MM.1S (cell line): ENCODE data around the gene RAB20.

ENCODE experiments used
- DNase-seq: peaks from one replicate; pipeline ENCODE4 v3.0.0-alpha.2; 2015
- H2AFZ ChIP-seq: fragments of 300-600 bp; sonication (generic); 2 replicates; pipeline ENCODE4 v1.6.0; 2016; ENCODE audit warnings: antibody characterized with exemption, low read length
- H3F3A ChIP-seq: fragments of 300-600 bp; sonication (generic); 2 replicates; pipeline ENCODE4 v1.6.1; 2016; ENCODE audit warnings: mild to moderate bottlenecking, antibody characterized with exemption, low read length, moderate library complexity, mixed read lengths; ENCODE audit not compliant: insufficient read depth
- H3K27ac ChIP-seq: fragments of 300-600 bp; sonication (generic); 2 replicates; pipeline ENCODE4 v1.5.1; 2016; ENCODE audit warnings: mild to moderate bottlenecking, low read length
- H3K27me3 ChIP-seq: fragments of 300-600 bp; sonication (generic); replicated peaks from 2 replicates; pipeline ENCODE4 v1.6.0; 2016; ENCODE audit warnings: low read length; ENCODE audit not compliant: insufficient read depth
- H3K36me3 ChIP-seq: fragments of 300-600 bp; sonication (generic); replicated peaks from 2 replicates; pipeline ENCODE4 v1.6.1; 2016; ENCODE audit warnings: mild to moderate bottlenecking, low read length, mixed read lengths; ENCODE audit not compliant: insufficient read depth
- H3K4me1 ChIP-seq: fragments of 300-600 bp; sonication (generic); 2 replicates; pipeline ENCODE4 v1.6.1; 2016; ENCODE audit warnings: low read length, mixed read lengths
- H3K4me2 ChIP-seq: fragments of 300-600 bp; sonication (generic); 2 replicates; pipeline ENCODE4 v1.6.0; 2016; ENCODE audit warnings: low read depth, low read length
- H3K4me3 ChIP-seq: fragments of 300-600 bp; sonication (generic); 2 replicates; pipeline ENCODE4 v1.5.1; 2016; ENCODE audit warnings: low read length, mixed read lengths
- H3K79me2 ChIP-seq: fragments of 300-600 bp; sonication (generic); 2 replicates; pipeline ENCODE4 v1.6.1; 2016; ENCODE audit warnings: mixed run types, low read length, mixed read lengths
- H3K9ac ChIP-seq: fragments of 300-600 bp; sonication (generic); 2 replicates; pipeline ENCODE4 v1.6.1; 2016; ENCODE audit warnings: low read length, mixed read lengths
- H3K9me2 ChIP-seq: fragments of 300-600 bp; sonication (generic); replicated peaks from 2 replicates; pipeline ENCODE4 v1.6.1; 2016; ENCODE audit warnings: mild to moderate bottlenecking, low read length, mixed read lengths; ENCODE audit not compliant: insufficient read depth
- H3K9me3 ChIP-seq: fragments of 300-600 bp; sonication (generic); replicated peaks from 2 replicates; pipeline ENCODE4 v1.6.1; 2016; ENCODE audit warnings: mild to moderate bottlenecking, low read length, mixed read lengths; ENCODE audit not compliant: insufficient read depth
- H4K20me1 ChIP-seq: fragments of 300-600 bp; sonication (generic); 2 replicates; pipeline ENCODE4 v1.6.1; 2016; ENCODE audit warnings: mild to moderate bottlenecking, low read length, moderate library complexity, mixed read lengths; ENCODE audit not compliant: insufficient read depth
- EZH2 ChIP-seq: fragments of 300-600 bp; sonication (generic); optimal IDR thresholded peaks from 2 replicates; pipeline ENCODE3; 2017; ENCODE audit warnings: low read depth, mild to moderate bottlenecking, antibody characterized with exemption, low read length, mixed read lengths
- EZH2phosphoT487 ChIP-seq: fragments of 300-600 bp; sonication (generic); IDR thresholded peaks from 2 replicates; pipeline ENCODE4 v1.6.1; 2018; ENCODE audit warnings: antibody characterized with exemption, low read length
- TF ChIP-seq, protein P1 (sequence below): fragments of 300-600 bp; sonication (generic); IDR thresholded peaks from 2 replicates; pipeline ENCODE4 v1.5.1; 2016; ENCODE audit warnings: antibody characterized with exemption, low read length, mixed read lengths

The RAB20 gene

DNA sequence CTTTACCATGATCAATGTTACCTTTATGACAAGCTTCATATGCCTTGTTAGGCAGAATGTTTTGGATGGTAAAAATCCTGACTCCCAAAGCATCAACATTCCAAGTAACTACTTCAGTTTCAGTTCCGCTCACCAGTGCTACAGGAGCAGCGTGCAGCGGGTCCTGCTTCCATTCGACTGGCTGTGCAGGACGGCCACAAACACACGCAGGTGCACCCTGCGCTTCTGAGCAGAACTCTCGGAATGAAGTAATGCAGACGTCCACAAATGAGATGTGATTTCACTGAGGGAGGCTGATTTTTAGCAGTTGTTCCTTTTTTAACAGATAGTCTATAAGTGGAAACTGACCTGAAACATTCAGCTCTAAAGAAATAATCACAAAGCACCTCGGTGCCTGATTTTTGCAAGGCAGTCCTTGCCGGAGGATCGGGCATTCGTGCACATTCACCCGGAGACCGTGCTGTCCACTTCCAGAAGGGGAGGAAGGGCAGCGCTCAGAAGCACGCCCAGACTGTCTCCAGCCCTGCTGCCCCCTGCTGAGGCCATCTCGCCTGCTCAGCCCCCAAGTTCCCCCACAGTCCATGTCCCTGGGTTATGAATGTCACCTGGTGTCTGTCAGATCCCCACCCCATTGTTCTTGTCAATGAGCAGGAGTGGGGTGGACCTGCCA, 85.8 kb downstream of the RAB20 start:
- Histone ChIP-seq H2AFZ (no peak overlapping the region), H3K9me2 (no peaks in the 10 kb centered on the region), H3K27me3 (no peaks in the 10 kb centered on the region), H4K20me1 (no peaks in the 10 kb centered on the region), H3K27ac (no peak overlapping the region), H3K79me2 (no peaks in the 10 kb centered on the region), H3K4me2 (no peak overlapping the region), H3K4me1 (no peaks in the 10 kb centered on the region; the same call in 1 of the 2 replicates), H3K9me3 (no peaks in the 10 kb centered on the region), H3F3A (no peaks in the 10 kb centered on the region), H3K4me3 (no peak overlapping the region), H3K36me3 (no peaks in the 10 kb centered on the region), H3K9ac (no peak overlapping the region)
- no peak for DNase-seq
- TF ChIP-seq EZH2phosphoT487: no peak
- TF ChIP-seq, protein P1, sequence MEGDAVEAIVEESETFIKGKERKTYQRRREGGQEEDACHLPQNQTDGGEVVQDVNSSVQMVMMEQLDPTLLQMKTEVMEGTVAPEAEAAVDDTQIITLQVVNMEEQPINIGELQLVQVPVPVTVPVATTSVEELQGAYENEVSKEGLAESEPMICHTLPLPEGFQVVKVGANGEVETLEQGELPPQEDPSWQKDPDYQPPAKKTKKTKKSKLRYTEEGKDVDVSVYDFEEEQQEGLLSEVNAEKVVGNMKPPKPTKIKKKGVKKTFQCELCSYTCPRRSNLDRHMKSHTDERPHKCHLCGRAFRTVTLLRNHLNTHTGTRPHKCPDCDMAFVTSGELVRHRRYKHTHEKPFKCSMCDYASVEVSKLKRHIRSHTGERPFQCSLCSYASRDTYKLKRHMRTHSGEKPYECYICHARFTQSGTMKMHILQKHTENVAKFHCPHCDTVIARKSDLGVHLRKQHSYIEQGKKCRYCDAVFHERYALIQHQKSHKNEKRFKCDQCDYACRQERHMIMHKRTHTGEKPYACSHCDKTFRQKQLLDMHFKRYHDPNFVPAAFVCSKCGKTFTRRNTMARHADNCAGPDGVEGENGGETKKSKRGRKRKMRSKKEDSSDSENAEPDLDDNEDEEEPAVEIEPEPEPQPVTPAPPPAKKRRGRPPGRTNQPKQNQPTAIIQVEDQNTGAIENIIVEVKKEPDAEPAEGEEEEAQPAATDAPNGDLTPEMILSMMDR: no peak
- no peak for TF ChIP-seq EZH2

DNA sequence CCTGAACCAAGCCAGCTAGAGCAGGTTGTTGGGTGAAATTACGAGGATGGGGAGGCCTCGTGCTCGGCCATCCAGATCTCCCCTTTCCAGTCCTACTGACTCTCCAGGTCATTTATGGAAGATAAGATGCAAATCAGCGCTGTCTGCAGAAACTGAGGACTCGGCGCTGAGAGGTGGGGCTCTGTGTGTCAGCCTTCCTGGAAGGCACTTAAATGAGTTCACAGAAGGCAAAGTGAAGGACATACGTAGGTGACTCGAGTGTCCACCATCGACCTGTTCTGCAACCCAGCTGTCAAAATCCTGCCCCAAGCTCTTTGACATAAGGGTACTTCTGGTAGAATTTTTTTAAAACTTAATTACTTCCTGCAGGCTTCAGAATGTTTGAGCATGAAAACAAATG, 86.4 kb downstream of the RAB20 start:
- H3K4me1 ChIP-seq: no peaks in the 10 kb centered on the region; the same call in 1 of the 2 replicates
- no peak for DNase-seq
- H2AFZ ChIP-seq: no peak overlapping the region
- H3K9me3 ChIP-seq: no peaks in the 10 kb centered on the region
- H3K27me3 ChIP-seq: no peaks in the 10 kb centered on the region
- H3K9me2 ChIP-seq: no peaks in the 10 kb centered on the region
- TF ChIP-seq, protein P1: no peak
- TF ChIP-seq EZH2phosphoT487 (no peak), EZH2 (no peak)
- no peak overlapping the region for H3K9ac ChIP-seq
- no peaks in the 10 kb centered on the region for H4K20me1 ChIP-seq
- no peak overlapping the region for H3K27ac ChIP-seq
- H3K4me3 ChIP-seq: no peak overlapping the region
- no peaks in the 10 kb centered on the region for H3F3A ChIP-seq
- H3K79me2 ChIP-seq: no peaks in the 10 kb centered on the region
- no peaks in the 10 kb centered on the region for H3K36me3 ChIP-seq
- no peak overlapping the region for H3K4me2 ChIP-seq

DNA sequence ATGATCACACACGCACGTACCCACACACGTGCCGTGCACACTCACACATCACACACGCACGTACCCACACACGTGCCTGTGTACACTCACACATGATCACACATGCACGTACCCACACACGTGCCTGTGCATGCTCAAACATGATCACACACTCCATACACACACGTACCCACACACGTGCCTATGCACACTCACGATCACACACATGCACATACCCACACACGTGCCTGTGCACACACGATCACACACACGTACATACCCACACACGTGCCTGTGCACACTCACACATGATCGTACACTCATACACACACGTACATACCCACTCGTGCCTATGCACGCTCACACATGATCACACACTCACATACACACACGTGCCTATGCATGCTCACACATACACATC, 86.8 kb downstream of the RAB20 start:
- Histone ChIP-seq H3K79me2 (no peaks in the 10 kb centered on the region), H3K4me3 (no peak overlapping the region), H2AFZ (no peak overlapping the region), H3K9me3 (no peaks in the 10 kb centered on the region), H3K27me3 (no peaks in the 10 kb centered on the region), H3K36me3 (no peaks in the 10 kb centered on the region), H3K9me2 (no peaks in the 10 kb centered on the region), H3K27ac (no peak overlapping the region), H3F3A (no peaks in the 10 kb centered on the region), H4K20me1 (no peaks in the 10 kb centered on the region), H3K9ac (no peak overlapping the region), H3K4me2 (no peak overlapping the region), H3K4me1 (no peaks in the 10 kb centered on the region; the same call in 1 of the 2 replicates)
- TF ChIP-seq EZH2phosphoT487 (no peak), EZH2 (no peak)
- TF ChIP-seq, protein P1: no peak
- DNase-seq: no peak
